HG02759 (cell line): ENCODE measurements around the gene SERPINE1.

ENCODE experiments used
- ATAC-seq: cut with Tn5 transposase; IDR thresholded peaks from one replicate; pipeline ENCODE4 v1.9.1; 2021; ENCODE audit warnings: mild to moderate bottlenecking, moderate library complexity; ENCODE audit not compliant: unreplicated experiment

The SERPINE1 gene

DNA sequence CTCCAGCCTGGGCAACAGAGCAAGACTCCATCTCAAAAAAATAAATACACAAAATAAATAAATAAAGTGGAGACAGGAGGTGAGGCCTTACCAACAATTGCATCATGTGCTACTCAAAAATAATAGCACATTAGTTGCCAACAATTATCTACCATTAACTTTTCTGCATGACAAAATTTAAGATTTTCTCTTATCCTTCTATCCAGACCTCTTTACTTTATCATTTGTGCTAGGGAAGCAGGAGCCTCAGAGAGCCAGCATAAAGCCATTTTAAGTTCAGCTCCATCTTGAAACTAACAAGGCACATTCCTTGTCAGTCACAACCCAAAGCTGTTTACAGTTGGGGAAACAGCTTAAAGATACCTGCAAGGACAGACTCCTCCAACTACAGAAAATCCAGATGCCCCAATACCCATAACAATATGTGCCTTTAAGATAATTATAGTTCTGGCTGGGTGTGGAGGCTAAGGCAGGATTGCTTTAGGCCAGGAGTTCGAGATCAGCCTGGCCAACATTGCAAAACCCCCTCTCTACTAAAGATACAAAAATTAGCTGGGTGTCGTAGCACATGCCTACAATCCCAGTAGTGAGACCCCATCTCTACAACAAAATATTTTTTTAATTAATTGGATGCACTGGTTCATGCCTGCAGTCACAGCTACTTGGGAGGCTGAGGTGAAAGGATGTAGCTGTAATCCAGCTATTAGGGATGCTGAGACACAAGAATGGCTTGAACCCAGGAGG is 25.2 kb downstream of the SERPINE1 start:
- ATAC-seq: no peak

DNA sequence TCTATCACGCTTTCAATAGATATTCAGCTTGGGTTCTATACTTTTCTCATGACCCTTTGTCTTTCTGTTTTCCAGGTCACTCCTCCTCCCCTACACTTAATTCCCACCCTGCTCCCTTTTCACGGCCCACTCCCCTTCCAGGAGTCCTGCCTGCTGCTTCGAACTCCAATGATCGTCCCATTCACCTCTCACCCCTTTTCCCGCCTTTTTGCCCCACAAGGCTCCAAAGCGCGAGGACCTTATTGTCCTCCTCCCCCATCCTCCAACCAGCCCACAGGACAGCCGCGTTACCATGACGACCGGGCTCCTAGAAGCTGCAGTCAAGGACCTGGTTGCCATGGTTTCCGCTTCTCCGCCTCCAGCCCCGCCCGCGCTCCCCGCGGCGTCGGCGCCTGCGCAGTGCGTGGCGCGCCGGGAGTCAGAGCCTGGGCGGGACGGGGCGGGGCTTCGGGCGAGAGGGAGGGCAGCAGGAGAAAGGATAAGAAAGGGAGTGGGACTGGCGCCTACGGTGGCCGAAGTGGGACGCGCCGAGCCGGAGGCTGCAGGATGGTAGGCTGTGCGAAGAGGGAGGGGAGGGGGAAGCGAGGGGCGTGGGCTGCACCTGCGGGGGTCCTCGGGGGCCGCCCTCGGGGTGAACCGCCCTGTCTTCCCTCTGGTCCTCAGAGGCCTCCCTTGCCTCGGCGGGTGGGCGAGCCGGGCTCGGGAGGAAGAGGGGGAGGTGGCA is 27.2 kb downstream of the SERPINE1 start, which contains the start of gene AP1S1:
TSS of gene AP1S1 (plus strand) at position 508 of the 724 bp plus-strand sequence. CDS start at position 547, 39 bp downstream.
- ATAC-seq: peak; percentile 84

DNA sequence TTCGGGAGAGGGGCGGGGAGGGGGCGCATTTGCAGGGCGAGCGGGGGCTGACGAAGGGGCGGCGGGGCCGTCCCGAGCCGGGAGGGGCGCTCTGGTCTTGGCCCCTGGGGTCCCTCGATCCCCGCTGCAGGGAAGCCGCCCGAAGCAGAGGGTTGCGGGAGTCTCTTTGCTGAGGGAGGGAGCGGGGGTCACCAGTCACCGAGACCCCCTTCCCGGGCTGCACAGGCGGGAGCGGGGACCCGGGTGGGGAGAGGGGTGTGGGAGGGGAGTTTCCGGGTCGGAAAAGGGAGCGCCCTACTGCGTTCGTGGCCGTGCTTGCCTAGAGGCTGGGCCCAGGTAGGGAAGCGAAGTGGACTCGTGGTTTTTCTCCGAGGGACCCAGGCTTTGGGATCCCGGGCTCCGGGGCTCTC is 27.8 kb downstream of the SERPINE1 start:
- peak; percentile 23 for ATAC-seq

DNA sequence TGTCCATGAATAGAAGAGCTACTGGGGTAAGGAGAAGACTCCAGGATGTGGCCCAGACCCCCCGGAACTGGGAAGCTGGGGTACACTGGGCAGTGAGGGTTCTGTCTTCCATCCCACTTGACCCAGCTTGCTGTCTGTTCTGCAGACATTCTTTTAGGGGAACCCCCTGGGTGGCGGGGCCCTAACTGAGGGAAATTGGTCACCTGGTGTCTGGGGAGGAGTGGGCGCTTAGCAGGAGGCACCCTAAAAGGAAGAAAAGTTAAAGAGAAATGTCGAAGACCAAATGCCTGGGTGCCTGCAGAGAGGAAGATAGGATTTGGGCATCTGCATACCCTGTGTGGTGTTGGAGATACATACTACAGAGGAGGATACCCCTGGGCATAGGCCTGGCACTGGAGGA is 28.4 kb downstream of the SERPINE1 start:
- no peak for ATAC-seq

DNA sequence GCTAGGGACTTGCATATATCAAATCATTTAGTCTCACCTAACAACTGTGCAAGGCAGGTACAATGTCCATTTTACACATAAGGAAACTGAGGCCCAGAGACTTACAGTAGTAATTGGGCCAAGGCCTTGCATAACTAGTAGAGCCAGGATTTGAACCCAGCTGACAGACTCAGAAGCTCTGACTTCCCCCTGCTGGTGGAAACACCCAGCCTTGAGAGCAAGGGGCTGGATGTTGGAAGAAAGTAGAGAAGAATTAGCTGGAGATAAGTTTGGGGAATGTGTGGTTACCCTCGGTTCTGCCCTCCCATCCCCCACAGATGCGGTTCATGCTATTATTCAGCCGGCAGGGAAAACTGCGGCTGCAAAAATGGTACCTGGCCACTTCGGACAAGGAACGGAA is 29.4 kb downstream of the SERPINE1 start:
- ATAC-seq: no peak

DNA sequence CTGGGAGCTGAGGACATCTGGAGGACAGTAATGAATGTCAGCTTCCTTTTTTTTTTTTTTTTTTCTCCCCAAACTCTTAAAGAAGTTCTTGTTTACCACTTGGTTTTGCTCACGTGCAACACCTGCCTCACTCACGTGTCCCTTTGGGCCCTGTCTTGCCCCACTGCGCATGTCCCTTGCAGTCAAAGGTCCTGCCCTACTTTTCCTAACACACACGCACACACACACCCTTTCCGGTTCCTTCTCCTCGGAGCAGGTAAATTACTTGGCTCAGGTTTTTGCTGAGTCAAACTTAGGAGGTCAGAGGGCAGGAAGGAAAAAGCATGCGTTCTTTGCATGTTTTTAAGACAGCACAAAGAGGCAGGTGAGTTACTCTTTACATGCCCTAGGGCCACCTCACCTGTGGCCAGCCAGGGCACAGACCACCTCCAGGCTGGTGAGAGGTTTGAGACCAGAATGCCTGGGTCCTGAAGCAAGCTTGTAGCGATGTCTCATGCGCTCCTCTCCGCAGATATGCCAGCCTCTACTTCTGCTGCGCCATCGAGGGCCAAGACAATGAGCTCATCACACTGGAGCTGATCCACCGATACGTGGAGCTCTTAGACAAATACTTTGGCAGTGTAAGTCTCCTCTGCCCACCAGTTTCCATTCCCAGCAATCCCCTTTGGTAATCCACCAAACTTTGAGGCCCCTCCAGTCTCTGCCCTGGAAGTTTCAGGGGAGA is 30.1 kb downstream of the SERPINE1 start:
- no peak for ATAC-seq

DNA sequence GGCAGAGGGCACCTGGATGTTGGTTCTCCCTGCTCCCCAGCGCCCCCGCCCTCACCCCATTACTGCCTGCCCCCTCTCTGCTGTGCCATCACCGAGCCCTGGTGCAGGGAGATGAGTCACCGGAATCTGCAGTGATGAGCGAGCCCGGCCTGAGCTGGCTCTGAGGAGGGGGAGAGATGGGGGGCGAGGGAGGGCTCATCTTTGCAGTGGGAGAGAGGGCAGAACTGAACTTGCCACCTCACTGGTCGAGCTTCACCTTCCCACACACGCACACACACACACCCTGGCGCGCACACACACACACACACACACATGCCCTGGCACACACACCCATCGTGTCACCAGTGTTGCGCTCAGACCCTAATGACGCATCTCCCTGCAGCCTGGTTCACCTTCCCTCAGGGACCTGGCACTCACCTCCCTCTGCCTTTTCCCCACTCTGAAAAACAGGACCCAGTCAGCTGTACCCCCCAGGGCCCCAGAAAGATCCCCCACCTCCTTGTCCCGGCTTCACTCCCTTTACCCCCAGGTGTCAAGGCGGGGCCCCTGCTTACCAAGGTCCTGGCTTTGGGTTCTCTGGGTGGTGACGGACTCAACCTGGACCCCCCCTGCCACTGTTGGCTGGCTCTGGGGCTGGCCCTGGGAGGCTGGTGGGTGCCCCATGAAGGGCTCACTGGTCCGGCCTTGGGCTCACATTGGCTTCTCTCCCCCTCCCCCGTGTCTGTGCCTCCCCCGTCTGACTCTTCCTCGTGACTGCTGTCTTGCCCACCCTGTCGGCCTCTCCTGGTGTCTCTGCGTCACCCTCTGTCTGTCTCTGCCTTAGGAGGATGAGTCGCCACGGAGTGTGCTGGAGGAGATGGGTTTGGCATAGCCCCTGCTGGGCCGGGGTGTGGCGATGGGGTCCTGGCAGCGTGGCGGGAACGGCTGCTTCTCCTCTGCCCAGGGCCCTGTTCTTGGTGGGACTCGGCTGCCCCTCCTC is 33.1 kb downstream of the SERPINE1 start:
- ATAC-seq: no peak

DNA sequence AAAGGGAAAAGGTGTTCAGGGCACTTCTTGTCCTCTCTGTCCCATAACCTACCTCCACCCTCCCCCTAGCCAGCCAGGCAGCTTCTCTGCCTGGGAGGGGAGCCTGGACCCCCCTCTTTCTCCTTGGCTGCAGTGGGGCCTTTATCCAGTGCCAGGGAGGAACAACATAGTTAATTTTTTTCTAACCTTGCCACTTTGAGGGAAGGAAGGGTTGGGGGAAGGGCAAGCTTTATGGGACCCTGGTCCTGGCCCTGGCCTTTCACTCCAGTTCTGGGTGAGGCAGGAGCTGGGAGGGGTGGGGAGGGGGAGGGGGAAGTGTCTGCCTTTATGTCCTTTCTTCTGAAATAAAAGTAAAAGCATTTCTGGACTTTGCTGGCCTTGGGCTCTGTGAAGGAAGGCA is 34.0 kb downstream of the SERPINE1 start:
- ATAC-seq: no peak

DNA sequence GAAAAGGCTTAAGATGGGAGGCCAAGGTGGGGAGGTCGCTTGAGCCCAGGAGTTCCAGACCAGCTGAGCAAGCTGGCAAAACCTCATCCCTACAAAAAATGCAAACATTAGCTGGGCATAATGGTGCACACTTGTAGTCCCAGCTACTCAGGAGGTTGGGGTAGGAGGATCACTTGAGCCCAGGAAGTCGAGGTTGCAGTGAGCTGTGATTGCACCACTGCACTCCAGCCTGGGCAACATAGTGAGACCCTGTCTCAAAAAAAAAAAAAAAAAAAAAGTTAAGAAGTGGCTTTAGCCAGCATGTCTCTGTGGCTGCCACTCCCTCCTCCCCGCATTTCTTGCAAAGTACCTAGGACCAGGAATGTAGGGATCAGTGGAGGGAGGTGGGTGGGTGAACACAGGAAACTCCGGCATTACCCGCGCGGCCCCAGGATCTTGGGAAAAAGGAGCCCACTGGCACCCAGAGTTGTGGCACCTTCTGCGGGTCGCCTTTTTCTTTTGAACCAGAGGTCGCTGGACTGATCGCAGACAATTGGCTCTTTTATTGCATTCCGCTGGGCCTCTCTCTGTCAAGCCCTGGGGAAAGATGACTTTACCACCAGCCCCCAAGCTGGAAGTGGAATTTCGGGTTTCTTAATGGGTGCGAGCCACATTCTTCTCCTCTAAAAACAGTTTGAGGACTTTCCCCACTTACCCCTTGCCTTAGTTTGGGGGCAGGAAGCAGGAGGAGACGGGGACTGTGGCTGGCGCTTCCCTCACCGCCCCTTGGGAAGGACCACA is 35.0 kb downstream of the SERPINE1 start:
- no peak for ATAC-seq

DNA sequence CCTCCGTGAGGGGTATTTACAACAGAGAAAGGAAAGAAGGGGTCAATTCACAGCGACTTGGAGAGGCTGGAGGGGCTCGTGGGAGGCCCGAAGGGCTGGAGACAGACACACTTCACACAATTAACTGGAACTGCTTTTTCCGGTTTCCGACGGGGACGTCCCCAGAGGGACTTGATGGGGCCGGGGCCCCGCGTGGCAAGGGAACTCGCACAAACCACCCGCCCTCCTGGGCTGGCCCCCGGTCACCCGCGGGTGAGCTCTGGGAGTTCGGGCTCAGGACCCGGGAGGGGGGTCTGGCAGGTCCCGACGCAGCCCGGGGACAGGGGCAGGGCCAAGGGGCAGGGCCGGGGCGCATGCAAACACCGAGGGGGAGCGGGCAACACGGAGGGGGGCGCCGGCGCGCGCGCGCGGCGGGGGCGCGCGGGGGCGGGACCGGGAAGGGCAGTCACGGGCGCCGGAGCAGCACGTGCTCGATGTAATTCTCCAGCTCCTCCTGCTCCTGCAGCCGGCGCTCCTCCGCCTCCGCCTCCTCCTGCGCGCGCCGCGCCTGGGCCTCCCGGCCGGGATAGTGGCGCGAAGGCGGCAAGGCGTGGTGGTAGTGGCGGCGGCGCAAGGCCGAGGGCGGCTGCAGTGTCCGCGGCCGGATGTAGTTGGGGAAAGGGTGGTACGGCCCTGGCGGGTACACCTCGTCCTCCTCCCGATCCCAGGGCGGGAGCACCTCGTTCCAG is 35.8 kb downstream of the SERPINE1 start:
- ATAC-seq: no peak

DNA sequence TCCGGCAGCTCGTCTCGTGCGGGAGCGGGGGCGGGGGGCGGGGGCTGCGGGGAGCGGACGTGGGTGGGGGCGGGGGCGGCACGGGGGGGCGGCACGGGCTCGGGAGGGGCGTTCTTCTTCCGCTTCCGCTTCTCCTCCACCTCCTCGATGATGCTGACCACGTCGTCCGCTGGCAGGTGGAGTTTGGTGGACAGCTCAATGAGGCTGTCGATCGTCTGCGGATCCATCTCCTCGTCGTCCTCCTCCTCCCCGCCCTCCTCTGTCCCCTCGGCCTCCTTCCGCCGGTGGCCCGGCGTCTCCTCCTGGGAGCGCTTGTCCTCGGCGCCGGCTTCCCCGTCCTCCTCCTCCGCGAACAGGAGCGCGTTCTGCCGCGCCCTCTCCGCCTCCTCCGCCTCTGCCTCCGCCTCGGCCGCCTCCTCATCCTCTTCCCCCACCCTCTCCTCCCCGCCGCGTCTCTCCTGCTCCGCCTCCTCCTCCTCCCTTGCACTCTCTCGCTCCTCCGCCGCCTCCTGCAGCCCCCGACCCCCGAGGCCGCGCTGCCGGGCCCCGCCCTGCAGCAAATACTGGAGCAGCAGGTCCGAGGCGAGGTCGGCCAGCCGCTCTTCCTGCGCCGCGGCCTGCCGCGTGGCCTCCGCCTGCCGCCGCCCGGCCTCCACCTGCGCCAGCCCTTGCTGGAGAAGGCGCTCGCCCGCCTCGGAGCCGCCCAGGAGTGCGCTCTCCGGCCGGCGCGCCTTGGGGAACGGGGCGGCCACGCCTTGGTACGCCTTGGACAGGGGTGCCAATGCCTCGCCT is 36.6 kb downstream of the SERPINE1 start:
- no peak for ATAC-seq

DNA sequence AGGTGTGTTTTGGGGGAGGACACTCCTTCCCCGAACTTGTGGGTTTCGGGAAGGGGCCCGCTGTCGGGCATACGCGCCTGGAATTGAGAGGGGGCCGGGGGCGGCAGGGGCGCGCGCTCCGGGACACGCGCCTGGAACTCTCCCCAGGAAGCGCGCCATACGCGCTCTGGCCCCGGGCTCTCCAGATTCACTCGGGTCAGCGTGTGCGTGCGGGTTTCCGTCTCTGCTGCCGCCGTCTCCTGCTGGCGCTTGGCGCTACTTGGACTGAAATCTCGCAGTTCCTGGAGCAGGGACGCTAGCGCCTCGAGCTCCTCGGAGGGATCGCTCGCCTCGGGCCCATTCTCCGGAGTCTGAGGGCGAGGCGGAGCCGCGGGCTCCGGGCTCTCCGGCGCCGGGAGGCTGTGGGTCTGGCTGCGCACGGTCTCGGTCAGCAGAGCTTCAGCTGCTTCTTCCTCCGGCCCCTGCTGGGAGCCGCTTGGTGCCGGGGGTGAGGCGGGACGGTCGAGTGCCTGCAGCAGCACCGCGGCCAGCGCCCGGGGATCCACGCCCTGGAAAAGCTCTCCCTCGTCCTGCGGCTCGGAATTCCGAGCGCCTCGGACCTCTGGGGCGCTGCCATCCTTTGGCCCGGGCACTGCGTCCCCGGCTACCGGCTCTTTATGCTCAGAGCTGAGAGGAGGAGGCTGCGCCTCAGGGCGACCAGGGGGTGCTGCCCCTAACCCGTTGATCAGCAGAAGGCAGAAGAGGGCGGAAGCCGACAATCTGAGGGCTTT is 37.4 kb downstream of the SERPINE1 start:
- no peak for ATAC-seq

DNA sequence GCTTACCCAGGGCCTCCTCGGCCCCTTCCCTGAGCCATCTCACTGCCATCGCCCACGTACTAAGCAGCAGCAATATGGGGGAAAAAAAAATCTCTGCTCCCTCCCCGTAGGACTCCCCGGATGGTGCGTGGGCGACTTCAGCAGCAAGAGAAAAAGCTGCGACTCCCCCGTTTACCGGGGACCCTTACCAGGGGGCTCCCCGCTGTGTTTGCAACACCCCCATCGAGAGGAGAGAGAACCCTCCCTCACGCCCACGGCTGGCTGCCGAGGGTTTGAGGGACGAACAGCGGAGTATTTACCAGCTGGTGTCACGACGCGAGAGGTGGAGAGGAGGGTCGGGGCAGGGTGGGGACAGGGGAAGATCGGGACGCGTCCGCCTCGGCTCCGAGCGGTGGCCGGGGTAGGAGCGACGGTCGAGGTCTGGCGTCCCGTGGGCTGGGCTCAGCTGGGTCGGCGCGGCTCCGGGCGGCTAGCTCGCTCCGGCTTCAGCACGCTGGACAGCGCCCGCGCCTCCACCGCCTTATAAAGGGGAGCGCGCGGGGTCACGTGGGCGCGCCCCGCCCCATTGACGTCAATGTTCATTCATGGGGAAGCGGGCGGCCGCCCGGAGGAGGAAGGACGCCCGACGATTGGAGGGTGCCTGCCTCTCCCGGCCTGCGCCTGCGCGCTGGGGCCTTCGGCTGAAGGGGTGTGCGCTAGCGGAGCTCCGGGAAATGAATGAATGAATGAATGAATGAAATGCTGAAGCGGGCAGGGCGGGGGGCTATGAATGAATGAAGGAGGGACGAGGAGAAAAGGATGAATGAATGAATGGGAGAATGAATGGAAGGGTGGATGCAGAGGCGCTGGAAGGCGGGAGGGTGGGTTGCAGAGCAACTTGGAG is 38.4 kb downstream of the SERPINE1 start, which contains the start of gene VGF:
TSS of gene VGF (minus strand) at position 495 of the 883 bp plus-strand sequence. CDS start 726 bp downstream, outside the sequence.
- peak; percentile 82 for ATAC-seq

DNA sequence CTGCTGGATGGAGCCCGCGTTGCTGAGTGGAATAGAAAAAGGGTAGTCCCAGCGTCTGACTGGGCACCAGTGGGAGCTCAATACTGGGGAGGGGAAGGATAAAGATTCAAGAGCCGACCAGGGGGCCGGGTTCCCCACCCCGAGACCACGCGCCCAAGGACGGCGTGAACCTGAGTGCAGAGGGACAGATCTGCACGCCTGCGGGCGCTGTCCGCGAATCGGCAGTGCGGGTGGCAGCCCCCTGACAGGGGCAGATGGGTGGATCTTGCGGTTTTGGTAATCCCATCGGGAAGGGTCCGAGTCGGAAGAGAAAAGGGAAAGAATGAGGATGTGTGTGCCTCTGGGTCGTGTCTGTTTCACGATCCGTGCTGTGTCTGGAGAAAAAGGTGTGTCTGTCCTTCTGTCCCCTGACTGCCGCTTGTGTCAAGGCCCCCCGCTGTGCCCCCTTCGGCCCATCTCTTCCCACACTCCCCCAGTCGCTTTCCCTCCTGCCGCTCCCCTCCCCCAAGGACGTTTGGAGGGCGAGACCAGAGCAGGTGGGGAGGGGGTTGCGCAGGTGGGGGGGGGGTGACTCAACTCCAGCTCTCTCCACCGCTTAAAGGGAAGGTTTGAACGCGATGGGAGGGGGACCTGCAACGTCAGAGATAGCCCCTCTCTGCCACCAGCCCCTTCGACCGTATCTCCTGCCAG is 39.2 kb downstream of the SERPINE1 start:
- no peak for ATAC-seq

DNA sequence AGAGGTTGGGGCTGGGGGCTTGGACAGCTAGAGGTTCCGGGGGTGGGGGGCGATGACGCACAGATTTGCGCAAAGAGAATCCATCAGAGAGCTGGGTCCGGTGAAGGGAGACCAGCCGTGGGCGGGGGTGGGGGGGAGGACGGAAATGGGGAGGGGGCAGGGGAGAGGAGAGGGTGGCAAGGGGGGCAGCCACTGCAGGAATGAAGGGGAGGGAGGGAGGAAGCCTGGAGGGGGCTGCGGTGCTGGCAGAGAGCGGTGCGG is 39.7 kb downstream of the SERPINE1 start:
- no peak for ATAC-seq
